Coronary artery (tissue), 2 donors: ENCODE results near the gene INPP5K.
A peak's percentile ranks its signal among the peaks of the same experiment; 100 is the strongest.

Experiments used
- DNase-seq: peaks from one replicate; pipeline ENCODE4 v3.0.0-alpha.2; 2017; ENCODE audit warnings: low spot score
- H3K27ac ChIP-seq, 2 donors: fragments of 200-600 bp; sonication (generic); one replicate each; pipeline ENCODE4 v1.5.1; 2016 to 2019
- H3K4me3 ChIP-seq: fragments of 200-600 bp; sonication (generic); 2 replicates; pipeline ENCODE4 v1.5.1; 2016; ENCODE audit warnings: mild to moderate bottlenecking, moderate library complexity
- TF ChIP-seq, protein P1 (sequence below): fragments of 200-600 bp; sonication (generic); IDR thresholded peaks from one replicate; pipeline ENCODE4 v1.5.1; 2019; ENCODE audit warnings: antibody characterized with exemption

Gene INPP5K

GRCh38 chr17:1470755-1471462 is 45.5 kb downstream of the INPP5K start:
- TF ChIP-seq, protein P1, sequence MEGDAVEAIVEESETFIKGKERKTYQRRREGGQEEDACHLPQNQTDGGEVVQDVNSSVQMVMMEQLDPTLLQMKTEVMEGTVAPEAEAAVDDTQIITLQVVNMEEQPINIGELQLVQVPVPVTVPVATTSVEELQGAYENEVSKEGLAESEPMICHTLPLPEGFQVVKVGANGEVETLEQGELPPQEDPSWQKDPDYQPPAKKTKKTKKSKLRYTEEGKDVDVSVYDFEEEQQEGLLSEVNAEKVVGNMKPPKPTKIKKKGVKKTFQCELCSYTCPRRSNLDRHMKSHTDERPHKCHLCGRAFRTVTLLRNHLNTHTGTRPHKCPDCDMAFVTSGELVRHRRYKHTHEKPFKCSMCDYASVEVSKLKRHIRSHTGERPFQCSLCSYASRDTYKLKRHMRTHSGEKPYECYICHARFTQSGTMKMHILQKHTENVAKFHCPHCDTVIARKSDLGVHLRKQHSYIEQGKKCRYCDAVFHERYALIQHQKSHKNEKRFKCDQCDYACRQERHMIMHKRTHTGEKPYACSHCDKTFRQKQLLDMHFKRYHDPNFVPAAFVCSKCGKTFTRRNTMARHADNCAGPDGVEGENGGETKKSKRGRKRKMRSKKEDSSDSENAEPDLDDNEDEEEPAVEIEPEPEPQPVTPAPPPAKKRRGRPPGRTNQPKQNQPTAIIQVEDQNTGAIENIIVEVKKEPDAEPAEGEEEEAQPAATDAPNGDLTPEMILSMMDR: no peak
- no peak for DNase-seq
- Histone ChIP-seq H3K4me3 (no peak overlapping the region), H3K27ac (no peak overlapping the region)

DNA sequence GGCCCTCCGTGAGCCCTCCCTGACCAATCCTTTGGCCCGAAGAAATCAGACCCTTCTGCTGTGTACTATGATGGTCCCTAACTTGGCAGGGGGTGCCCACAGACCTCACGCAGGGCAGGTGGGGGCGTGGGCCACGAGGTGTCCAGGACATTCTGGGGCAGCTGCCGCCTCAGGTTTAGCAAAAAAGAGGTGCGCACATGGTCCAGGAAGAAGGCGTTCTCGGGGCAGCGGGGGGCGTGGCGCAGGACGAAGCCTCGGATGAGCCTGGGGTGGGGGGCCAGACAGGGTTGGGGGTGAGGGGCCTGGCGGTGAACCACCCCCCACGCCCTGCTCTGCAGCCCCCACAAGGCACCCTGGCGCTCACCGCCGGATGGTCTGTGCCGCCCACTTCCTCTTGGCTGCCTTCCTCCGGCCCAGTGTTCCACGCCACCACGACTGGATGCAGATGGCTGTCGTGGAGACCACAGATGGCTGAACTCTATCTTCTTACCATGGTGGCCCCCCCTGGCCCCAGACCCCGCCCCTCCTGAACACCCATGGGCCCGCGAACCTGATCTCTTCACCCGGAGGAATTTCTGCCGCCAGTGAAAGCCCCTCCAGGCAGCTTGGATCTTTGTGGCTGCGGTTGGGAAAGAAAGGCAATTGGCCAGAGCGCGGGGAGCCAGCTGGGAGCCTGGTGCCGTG is 46.2 kb downstream of the INPP5K start:
- Histone ChIP-seq H3K4me3 (no peak overlapping the region), H3K27ac (peak overlapping the region in 1 of 2 donors; percentile 3)
- no peak for DNase-seq
- TF ChIP-seq, protein P1: no peak

GRCh38 chr17:1469231-1469852 is 47.1 kb downstream of the INPP5K start:
- Histone ChIP-seq H3K4me3 (no peak overlapping the region), H3K27ac (no peak overlapping the region)
- DNase-seq: no peak
- TF ChIP-seq, protein P1: no peak

DNA sequence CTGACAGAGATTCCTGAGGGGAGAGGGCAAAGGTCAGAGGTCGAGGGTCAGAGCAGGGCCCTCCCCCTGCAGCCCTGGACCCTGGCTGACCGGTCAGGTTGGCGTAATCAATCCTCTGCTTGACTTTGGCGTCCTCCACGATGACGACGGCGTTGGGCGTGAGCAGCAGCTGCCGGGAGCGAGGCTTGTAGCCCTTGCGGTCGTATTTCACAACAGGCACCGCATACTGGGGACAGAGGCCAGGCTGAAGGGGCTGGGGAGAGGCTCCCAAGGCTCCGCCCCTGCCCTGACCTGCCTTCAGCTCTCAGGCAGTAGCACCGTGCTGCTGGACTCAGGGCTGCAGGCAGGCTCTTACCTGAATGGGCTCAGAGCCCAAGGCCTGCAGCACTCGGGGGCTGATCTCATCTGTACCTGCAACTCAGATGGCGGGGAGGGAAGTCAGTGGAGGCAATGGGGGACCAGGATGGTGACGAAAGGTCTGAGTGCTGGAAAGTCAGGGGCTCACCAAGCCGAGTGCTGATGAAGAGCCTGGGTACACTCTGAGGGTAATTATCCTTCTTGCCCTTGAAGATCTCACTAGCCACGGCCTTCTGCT is 48.4 kb downstream of the INPP5K start:
- TF ChIP-seq, protein P1: no peak
- Histone ChIP-seq H3K4me3 (no peak overlapping the region), H3K27ac (peak overlapping the region in 1 of 2 donors; percentile 41)
- no peak for DNase-seq

DNA sequence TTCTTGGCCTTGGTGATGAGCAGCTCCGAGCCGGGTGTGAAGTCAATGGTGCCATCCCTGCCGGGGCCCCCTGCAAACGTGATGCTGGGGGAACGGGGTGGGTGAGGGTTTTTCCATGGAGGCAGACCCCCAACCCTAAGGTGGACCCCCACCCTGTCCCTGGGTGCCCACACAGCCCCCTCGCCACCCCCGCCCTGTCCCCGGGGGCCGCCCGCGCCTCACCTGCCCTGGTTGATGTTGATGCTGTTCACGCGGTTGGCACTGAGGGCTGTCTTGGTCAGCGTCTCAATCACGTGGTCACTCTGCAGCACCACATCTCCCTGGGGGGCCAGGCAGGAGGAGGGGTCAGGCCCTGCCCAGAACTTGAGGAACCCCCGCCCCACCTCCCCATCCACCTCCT is 49.2 kb downstream of the INPP5K start:
- Histone ChIP-seq H3K27ac (no peak overlapping the region), H3K4me3 (no peak overlapping the region)
- DNase-seq: no peak
- TF ChIP-seq, protein P1: no peak

- H3K27ac ChIP-seq: no peak overlapping the region
- no peak overlapping the region for H3K4me3 ChIP-seq
- TF ChIP-seq, protein P1: no peak
- DNase-seq: no peak
Observed at GRCh38 chr17:1464186-1464585, 52.2 kb downstream of the INPP5K start.
